GM12878 (cell line): ENCODE measurements around the gene IPCEF1. TPM values are rescaled to one million over a fixed set of nuclear protein-coding genes. Genes with fewer than 3 reads are reported as not detected.

Source experiments
- ATAC-seq: fragments of 200-7000 bp; cut with Tn5 transposase; 3 replicates; pipeline ENCODE4 v1.9.1; 2020; ENCODE audit warnings: mild to moderate bottlenecking, moderate library complexity
- BruUV-seq: library from RNA; stranded (reverse); fragments of 400-500 nt; replicated peaks from 2 replicates; lab custom pipeline; 2021; lab: Mats Ljungman, UMichigan
- CTCF ChIA-PET: fragments of 300-600 bp; sonication (Branson Sonifier 250); formaldehyde crosslinking; extraction: SDS; loops from one replicate; lab custom pipeline; 2021; ENCODE audit warnings: inconsistent platforms; lab: Yijun Ruan, JAX
- POLR2A ChIA-PET: fragments of 350-600 bp; formaldehyde crosslinking; extraction: SDS; loops from one replicate; lab custom pipeline; 2021; ENCODE audit warnings: inconsistent platforms; lab: Charles Lee
- RAD21 ChIA-PET: fragments of 300-600 bp; sonication (Branson Sonifier 250); formaldehyde crosslinking; loops from one replicate; lab custom pipeline; 2023; ENCODE audit warnings: antibody characterized with exemption; ENCODE audit not compliant: unreplicated experiment; lab: Charles Lee
- SMC1A ChIA-PET: fragments of 300-600 bp; sonication (Branson Sonifier 250); formaldehyde crosslinking; loops from one replicate; lab custom pipeline; 2023; ENCODE audit not compliant: unreplicated experiment, uncharacterized antibody; lab: Charles Lee
- DNase-seq: peaks from one replicate; pipeline ENCODE4 v3.0.0-alpha.2; 2011; ENCODE audit warnings: low read depth, low spot score
- FAIRE-seq: peaks from 3 replicates; lab custom pipeline; 2011; peaks lifted over from hg19 to GRCh38; lab: Jason Lieb, UNC
- H2AFZ ChIP-seq: 2 replicates; pipeline ENCODE4 v1.6.0; 2011; ENCODE audit warnings: low read depth, low read length, control low read depth; ENCODE audit not compliant: control insufficient read depth
- H3K27ac ChIP-seq: 2 replicates; pipeline ENCODE4 v1.5.1; 2011; ENCODE audit warnings: control low read depth; ENCODE audit not compliant: control insufficient read depth, insufficient read depth
- H3K27me3 ChIP-seq, 2 experiments: replicated peaks in 1 of 2; 2 replicates each; pipeline versions ENCODE4 v1.6.0 to v1.6.1; 2011; ENCODE audit warnings: low read length in 1 of 2; ENCODE audit not compliant: control insufficient read depth in 2 of 2, insufficient read depth in 2 of 2
- H3K36me3 ChIP-seq, 2 experiments: 2 replicates each; pipeline ENCODE4 v1.5.1; 2011; ENCODE audit warnings: low read length in 1 of 2; ENCODE audit not compliant: control insufficient read depth in 2 of 2, insufficient read depth in 2 of 2
- H3K4me1 ChIP-seq: 2 replicates; pipeline ENCODE4 v1.6.1; 2011; ENCODE audit warnings: mild to moderate bottlenecking, low read length, moderate library complexity, mixed read lengths; ENCODE audit not compliant: control insufficient read depth, insufficient read depth
- H3K4me2 ChIP-seq: 2 replicates; pipeline ENCODE4 v1.6.0; 2011; ENCODE audit warnings: control low read depth; ENCODE audit not compliant: control insufficient read depth, insufficient read depth
- H3K4me3 ChIP-seq: fragments of 200-600 bp; sonication (generic); 2 replicates; pipeline ENCODE4 v1.5.1; 2016
- H3K79me2 ChIP-seq: 2 replicates; pipeline ENCODE4 v1.6.0; 2011; ENCODE audit warnings: low read length; ENCODE audit not compliant: control insufficient read depth, insufficient read depth
- H3K9ac ChIP-seq: 2 replicates; pipeline ENCODE4 v1.8.0; 2011; ENCODE audit warnings: low read length, control low read depth, mixed read lengths; ENCODE audit not compliant: control insufficient read depth, insufficient read depth
- H3K9me3 ChIP-seq: replicated peaks from 3 replicates; pipeline ENCODE4 v1.5.1; 2011; ENCODE audit warnings: mild to moderate bottlenecking, low read length; ENCODE audit not compliant: control insufficient read depth, insufficient read depth
- H4K20me1 ChIP-seq: 2 replicates; pipeline ENCODE4 v1.6.0; 2011; ENCODE audit not compliant: control insufficient read depth, insufficient read depth
- CBFB ChIP-seq: IDR thresholded peaks from 2 replicates; pipeline ENCODE4 v1.6.1; 2016; ENCODE audit warnings: antibody characterized with exemption, low read depth
- HDAC6 ChIP-seq: fragments of 200-600 bp; sonication (generic); IDR thresholded peaks from one replicate; pipeline ENCODE4 v1.8.0; 2017; ENCODE audit warnings: antibody characterized with exemption; ENCODE audit not compliant: unreplicated experiment
- MEF2B ChIP-seq: fragments of 450-650 bp; IDR thresholded peaks from 2 replicates; pipeline ENCODE4 v1.6.1; 2018; ENCODE audit warnings: mild to moderate bottlenecking, moderate library complexity; ENCODE audit not compliant: partially characterized antibody, poor library complexity, severe bottlenecking
- NR2C2 ChIP-seq: IDR thresholded peaks from 2 replicates; pipeline ENCODE4 v1.6.1; 2011; ENCODE audit warnings: borderline replicate concordance, low read depth; ENCODE audit not compliant: control insufficient read depth, insufficient read length
- NR2F1 ChIP-seq: fragments of 450-650 bp; conservative IDR thresholded peaks from 2 replicates; pipeline ENCODE4 v1.6.1; 2017; ENCODE audit warnings: mild to moderate bottlenecking
- RCOR1 ChIP-seq: conservative IDR thresholded peaks from 2 replicates; pipeline ENCODE4 v1.6.1; 2012; ENCODE audit warnings: low read depth, low read length, improper control_type of control experiment
- RELA ChIP-seq: fragments of 450-650 bp; IDR thresholded peaks from 2 replicates; pipeline ENCODE4 v1.8.0; 2014; ENCODE audit warnings: borderline replicate concordance; ENCODE audit not compliant: partially characterized antibody
- SMARCA5 ChIP-seq: fragments of 450-650 bp; IDR thresholded peaks from 2 replicates; pipeline ENCODE4 v1.6.1; 2017; ENCODE audit warnings: mild to moderate bottlenecking
- SREBF1 ChIP-seq: IDR thresholded peaks from 2 replicates; pipeline ENCODE4 v1.6.1; 2012; ENCODE audit warnings: mild to moderate bottlenecking, low read length
- STAT3 ChIP-seq: IDR thresholded peaks from 2 replicates; pipeline ENCODE4 v1.6.1; 2011; ENCODE audit warnings: low read depth, low read length, improper control_type of control experiment
- SUZ12 ChIP-seq: fragments of 200-600 bp; sonication (generic); IDR thresholded peaks from one replicate; pipeline ENCODE4 v1.6.1; 2018; ENCODE audit warnings: antibody characterized with exemption, mild to moderate bottlenecking; ENCODE audit not compliant: unreplicated experiment
- WGBS: methylation state at CpG from one replicate; pipeline ENCODE4 v1.1.6; 2016; ENCODE audit warnings: low lambda C conversion rate; ENCODE audit not compliant: insufficient replicate concordance, insufficient coverage; ENCODE audit errors: missing lambda C conversion rate; 5-methylcytosine and 5-hydroxymethylcytosine counted together
- in situ Hi-C: fragments of 300-500 bp; cut with MboI; formaldehyde crosslinking; loops from 9 replicates; pipeline ENCODE4 v1.14.3; 2018; ENCODE audit warnings: mixed read lengths
- intact Hi-C: fragments of 100-400 bp; cut with micrococcal nuclease; formaldehyde crosslinking; loops from one replicate; pipeline ENCODE4 v1.14.2; 2022; ENCODE audit not compliant: unreplicated experiment
- polyA plus RNA-seq, 11 experiments: library from polyadenylated mRNA; depleted of rRNA in 4 of 11; unstranded in 6 of 11; stranded (reverse) in 5 of 11; fragments of >200 nt; fragmentation: Nextera tagmentation in 4 of 11; fragmentation: Illumina TruSeq in 1 of 11; extraction: Ambion mirVana in 4 of 11; extraction: Trizol in 1 of 11; gene quantifications; 1 replicate in 1 of 11; 2 replicates in 10 of 11; pipeline versions ENCODE4 v1.2.1 to v1.2.3, GENCODE V29; 2011 to 2016; ENCODE audit warnings: inconsistent platforms in 2 of 11, missing spikeins in 2 of 11, low read depth in 1 of 11
- total RNA-seq, 4 experiments: library from RNA; depleted of rRNA in 3 of 4; stranded (reverse); fragments of >200 nt in 3 of 4; fragmentation: Illumina TruSeq in 1 of 4; extraction: Trizol in 1 of 4; gene quantifications; 2 replicates each; pipeline versions ENCODE4 v1.2.1 to v1.2.3, GENCODE V29; 2013 to 2021
- TF ChIP-seq, protein P1 (sequence below): fragments of 450-650 bp; formaldehyde crosslinking; IDR thresholded peaks from 2 replicates; pipeline ENCODE4 v1.4.0; 2022; ENCODE audit warnings: mild to moderate bottlenecking, moderate library complexity
- TF ChIP-seq, protein P2 (sequence below): fragments of 450-650 bp; IDR thresholded peaks from 2 replicates; pipeline ENCODE4 v1.6.1; 2017; ENCODE audit warnings: mild to moderate bottlenecking, low read depth, inconsistent platforms; ENCODE audit not compliant: poor library complexity, severe bottlenecking
- TF ChIP-seq, protein P3 (sequence below): fragments of 450-650 bp; IDR thresholded peaks from 2 replicates; pipeline ENCODE4 v1.6.1; 2016; ENCODE audit warnings: mild to moderate bottlenecking

Gene IPCEF1
- total and polyA plus RNA-seq, 10 of the 15 experiments (the other 5 are each of a cell fraction or from before 2014, with no cell fraction given) = 1.3 to 137 (median 4.2) TPM

DNA sequence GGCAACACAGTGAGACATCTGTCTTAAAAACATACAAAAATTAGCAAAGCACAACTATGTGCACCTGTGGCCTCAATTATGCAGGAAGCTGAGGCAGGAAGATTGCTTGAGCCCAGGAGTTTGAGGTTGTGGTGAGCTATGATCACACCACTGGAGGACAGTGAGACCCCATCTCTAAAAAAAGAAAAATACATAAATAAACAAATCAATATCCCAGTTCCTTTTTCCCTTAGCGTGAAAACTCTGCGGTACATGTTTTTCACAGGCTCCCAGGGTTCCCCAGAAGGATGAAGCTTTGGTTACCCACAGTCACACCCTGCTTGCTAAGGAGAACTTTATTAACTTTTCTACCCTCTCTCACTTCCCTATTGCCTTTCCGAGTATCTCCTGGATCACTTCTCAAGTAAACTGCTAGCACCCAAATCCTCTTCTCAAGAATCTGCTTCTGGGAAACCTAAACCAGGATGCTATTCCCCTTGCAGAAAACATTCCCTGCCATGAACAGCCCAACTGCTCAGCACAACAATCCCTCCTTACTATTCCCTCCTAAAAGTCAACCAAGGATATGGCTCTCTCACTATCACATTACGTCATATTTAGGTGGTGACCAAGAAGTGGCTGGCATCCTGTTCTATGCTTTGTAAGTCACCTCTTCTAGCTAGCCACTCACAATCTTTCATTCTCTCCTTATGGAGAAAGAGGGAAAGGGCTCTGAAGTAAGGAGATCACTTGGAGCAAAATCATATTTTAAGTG, 122.4 kb downstream of the IPCEF1 start (continued):
- no peak for TF ChIP-seq RCOR1
- TF ChIP-seq RELA = no peak
- no peak for TF ChIP-seq SMARCA5
- no peak for TF ChIP-seq NR2F1
- no peak for TF ChIP-seq NR2C2
- no peak for TF ChIP-seq SUZ12
- TF ChIP-seq, protein P1, sequence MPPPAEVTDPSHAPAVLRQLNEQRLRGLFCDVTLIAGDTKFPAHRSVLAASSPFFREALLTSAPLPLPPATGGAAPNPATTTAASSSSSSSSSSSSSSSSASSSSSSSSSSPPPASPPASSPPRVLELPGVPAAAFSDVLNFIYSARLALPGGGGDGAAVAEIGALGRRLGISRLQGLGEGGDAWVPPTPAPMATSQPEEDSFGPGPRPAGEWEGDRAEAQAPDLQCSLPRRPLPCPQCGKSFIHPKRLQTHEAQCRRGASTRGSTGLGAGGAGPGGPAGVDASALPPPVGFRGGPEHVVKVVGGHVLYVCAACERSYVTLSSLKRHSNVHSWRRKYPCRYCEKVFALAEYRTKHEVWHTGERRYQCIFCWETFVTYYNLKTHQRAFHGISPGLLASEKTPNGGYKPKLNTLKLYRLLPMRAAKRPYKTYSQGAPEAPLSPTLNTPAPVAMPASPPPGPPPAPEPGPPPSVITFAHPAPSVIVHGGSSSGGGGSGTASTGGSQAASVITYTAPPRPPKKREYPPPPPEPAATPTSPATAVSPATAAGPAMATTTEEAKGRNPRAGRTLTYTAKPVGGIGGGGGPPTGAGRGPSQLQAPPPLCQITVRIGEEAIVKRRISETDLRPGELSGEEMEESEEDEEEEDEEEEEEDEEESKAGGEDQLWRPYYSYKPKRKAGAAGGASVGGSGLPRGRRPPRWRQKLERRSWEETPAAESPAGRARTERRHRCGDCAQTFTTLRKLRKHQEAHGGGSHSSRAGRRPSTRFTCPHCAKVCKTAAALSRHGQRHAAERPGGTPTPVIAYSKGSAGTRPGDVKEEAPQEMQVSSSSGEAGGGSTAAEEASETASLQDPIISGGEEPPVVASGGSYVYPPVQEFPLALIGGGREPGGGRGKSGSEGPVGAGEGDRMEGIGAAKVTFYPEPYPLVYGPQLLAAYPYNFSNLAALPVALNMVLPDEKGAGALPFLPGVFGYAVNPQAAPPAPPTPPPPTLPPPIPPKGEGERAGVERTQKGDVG (CRISPR knock-in tag) = peak; percentile 58; the same call in 1 of the 2 replicates

DNA sequence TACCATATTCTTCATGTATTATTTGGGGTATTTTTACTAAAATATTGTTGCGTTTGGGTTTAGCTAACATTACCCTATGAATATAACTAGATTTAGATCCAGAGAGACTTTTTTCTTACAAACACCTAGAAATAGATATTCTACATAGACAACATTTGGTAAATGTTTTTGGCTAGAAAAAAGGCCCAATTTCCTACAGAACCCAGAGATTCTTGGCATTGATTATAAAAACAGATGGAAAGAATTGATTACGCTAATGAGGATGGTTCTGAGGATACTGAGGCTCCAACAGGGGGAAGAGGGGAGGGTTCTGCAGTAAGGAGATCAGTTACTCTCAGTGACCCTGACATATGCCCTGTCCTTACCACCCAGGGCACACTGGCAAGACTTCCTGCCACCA, 123.2 kb downstream of the IPCEF1 start:
- FAIRE-seq (peak; percentile 27), ATAC-seq (no peak), DNase-seq (no peak)
- intact Hi-C loops = loop anchor here (5.0 kb wide), 2 partner anchors 44 to 76 kb away; no protein-coding TSS in a partner anchor
- Histone ChIP-seq H3K4me2 (peak overlapping the region; percentile 11; the same call in 1 of the 2 replicates), H3K36me3 (peaks cover 0 to 4% of the 10 kb centered on the region in 2 experiments; a peak in 2 of 4 replicates), H3K9ac (no peak overlapping the region), H2AFZ (no peak overlapping the region), H3K27ac (peak overlapping the region; percentile 40), H3K4me1 (peaks cover 9% of the 10 kb centered on the region), H3K79me2 (peaks cover 55% of the 10 kb centered on the region), H3K9me3 (no peaks in the 10 kb centered on the region; the same call in 2 of the 3 replicates), H3K4me3 (no peak overlapping the region), H3K27me3 (no peaks in the 10 kb centered on the region), H4K20me1 (no peaks in the 10 kb centered on the region)
- SMC1A ChIA-PET = interaction anchor here (1.2 to 10.9 kb wide), 8 partner anchors 10 to 75 kb away, joined by 3 to 152 read pairs (median 6); no protein-coding TSS in a partner anchor
- WGBS = 94% methylated on average over 2 of the region's 2 CpGs
- in situ Hi-C loops = loop anchor here (25.0 kb wide), 1 partner anchor 1246 kb away; the partner anchor contains the start of gene FBXO5
- RAD21 ChIA-PET = interaction anchor here (1.0 to 6.0 kb wide), 4 partner anchors 14 to 69 kb away, joined by 3 to 51 read pairs (median 4); no protein-coding TSS in a partner anchor
- CTCF ChIA-PET = interaction anchor here (1.0 to 4.0 kb wide), 9 partner anchors 11 to 76 kb away, joined by 3 to 17 read pairs (median 4); no protein-coding TSS in a partner anchor
- BruUV-seq = no TSS peak
- POLR2A ChIA-PET = interaction anchor here (1.2 to 2.9 kb wide), 3 partner anchors 12 to 75 kb away, joined by 4 to 17 read pairs (median 5); no protein-coding TSS in a partner anchor
- TF ChIP-seq STAT3 (no peak), HDAC6 (no peak), CBFB (no peak), SREBF1 (no peak), MEF2B (no peak), SMARCA5 (no peak)
- TF ChIP-seq, protein P2, sequence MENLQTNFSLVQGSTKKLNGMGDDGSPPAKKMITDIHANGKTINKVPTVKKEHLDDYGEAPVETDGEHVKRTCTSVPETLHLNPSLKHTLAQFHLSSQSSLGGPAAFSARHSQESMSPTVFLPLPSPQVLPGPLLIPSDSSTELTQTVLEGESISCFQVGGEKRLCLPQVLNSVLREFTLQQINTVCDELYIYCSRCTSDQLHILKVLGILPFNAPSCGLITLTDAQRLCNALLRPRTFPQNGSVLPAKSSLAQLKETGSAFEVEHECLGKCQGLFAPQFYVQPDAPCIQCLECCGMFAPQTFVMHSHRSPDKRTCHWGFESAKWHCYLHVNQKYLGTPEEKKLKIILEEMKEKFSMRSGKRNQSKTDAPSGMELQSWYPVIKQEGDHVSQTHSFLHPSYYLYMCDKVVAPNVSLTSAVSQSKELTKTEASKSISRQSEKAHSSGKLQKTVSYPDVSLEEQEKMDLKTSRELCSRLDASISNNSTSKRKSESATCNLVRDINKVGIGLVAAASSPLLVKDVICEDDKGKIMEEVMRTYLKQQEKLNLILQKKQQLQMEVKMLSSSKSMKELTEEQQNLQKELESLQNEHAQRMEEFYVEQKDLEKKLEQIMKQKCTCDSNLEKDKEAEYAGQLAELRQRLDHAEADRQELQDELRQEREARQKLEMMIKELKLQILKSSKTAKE = no peak
- TF ChIP-seq, protein P3, sequence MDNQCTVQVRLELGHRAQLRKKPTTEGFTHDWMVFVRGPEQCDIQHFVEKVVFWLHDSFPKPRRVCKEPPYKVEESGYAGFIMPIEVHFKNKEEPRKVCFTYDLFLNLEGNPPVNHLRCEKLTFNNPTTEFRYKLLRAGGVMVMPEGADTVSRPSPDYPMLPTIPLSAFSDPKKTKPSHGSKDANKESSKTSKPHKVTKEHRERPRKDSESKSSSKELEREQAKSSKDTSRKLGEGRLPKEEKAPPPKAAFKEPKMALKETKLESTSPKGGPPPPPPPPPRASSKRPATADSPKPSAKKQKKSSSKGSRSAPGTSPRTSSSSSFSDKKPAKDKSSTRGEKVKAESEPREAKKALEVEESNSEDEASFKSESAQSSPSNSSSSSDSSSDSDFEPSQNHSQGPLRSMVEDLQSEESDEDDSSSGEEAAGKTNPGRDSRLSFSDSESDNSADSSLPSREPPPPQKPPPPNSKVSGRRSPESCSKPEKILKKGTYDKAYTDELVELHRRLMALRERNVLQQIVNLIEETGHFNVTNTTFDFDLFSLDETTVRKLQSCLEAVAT = no peak
